COLO829 (cell line): ENCODE data around the gene OR4F6.
A peak's percentile ranks its signal among the peaks of the same experiment; 100 is the strongest.
"Not testable (repeated sequence)": the region's sequence is repeated elsewhere in the genome, so short reads cannot be mapped to it uniquely, and the experiment has no call there.

Experiments
- DNase-seq: peaks from one replicate; pipeline ENCODE4 v3.0.0; 2012; ENCODE audit warnings: low spot score

Gene OR4F6

GRCh38 chr15:101803209-101803608 is at the start of gene OR4F6:
Gene OR4F6 (plus strand): TSS chr15:101803509. CDS start chr15:101805720, 2,211 bp downstream.
- no peak for DNase-seq

- DNase-seq: not testable (repeated sequence)
Observed at GRCh38 chr15:101764669-101765339, 38.5 kb upstream of the OR4F6 start.

- DNase-seq: not testable (repeated sequence)
Observed at GRCh38 chr15:101765340-101765671, 38.0 kb upstream of the OR4F6 start.

- no peak for DNase-seq
Observed at GRCh38 chr15:101765772-101766456, 37.4 kb upstream of the OR4F6 start.

- DNase-seq: not testable (repeated sequence)
Observed at GRCh38 chr15:101767083-101767640, 36.1 kb upstream of the OR4F6 start.

- no peak for DNase-seq
Observed at GRCh38 chr15:101772921-101773320, 30.4 kb upstream of the OR4F6 start.

GRCh38 chr15:101773496-101774100 is 29.7 kb upstream of the OR4F6 start:
- DNase-seq: no peak

GRCh38 chr15:101775136-101775535 is 28.2 kb upstream of the OR4F6 start:
- DNase-seq: no peak

GRCh38 chr15:101778576-101778975 is 24.7 kb upstream of the OR4F6 start:
- DNase-seq: not testable (repeated sequence)

GRCh38 chr15:101780225-101780624 is 23.1 kb upstream of the OR4F6 start:
- DNase-seq: not testable (repeated sequence)

- no peak for DNase-seq
Observed at GRCh38 chr15:101781928-101782327, 21.4 kb upstream of the OR4F6 start.

GRCh38 chr15:101784644-101785043 is 18.7 kb upstream of the OR4F6 start:
- no peak for DNase-seq

- DNase-seq: not testable (repeated sequence)
Observed at GRCh38 chr15:101786422-101786821, 16.9 kb upstream of the OR4F6 start.

- not testable (repeated sequence) for DNase-seq
Observed at GRCh38 chr15:101788001-101788400, 15.3 kb upstream of the OR4F6 start.

- not testable (repeated sequence) for DNase-seq
Observed at GRCh38 chr15:101788503-101789269, 14.6 kb upstream of the OR4F6 start.

GRCh38 chr15:101790748-101791147 is 12.6 kb upstream of the OR4F6 start:
- not testable (repeated sequence) for DNase-seq

- not testable (repeated sequence) for DNase-seq
Observed at GRCh38 chr15:101793981-101794380, 9.3 kb upstream of the OR4F6 start.

GRCh38 chr15:101795455-101795854 is 7.9 kb upstream of the OR4F6 start:
- peak; percentile 52 for DNase-seq

GRCh38 chr15:101799665-101800064 is 3.6 kb upstream of the OR4F6 start:
- no peak for DNase-seq

- DNase-seq: no peak
Observed at GRCh38 chr15:101801048-101801447, 2.3 kb upstream of the OR4F6 start.

GRCh38 chr15:101803676-101804075 is 367 bp downstream of the OR4F6 start:
- DNase-seq: no peak

- DNase-seq: no peak
Observed at GRCh38 chr15:101804375-101804774, 1.1 kb downstream of the OR4F6 start.
